SK-N-SH (cell line): ENCODE measurements around the gene PCED1B. TPM values are rescaled to one million over a fixed set of nuclear protein-coding genes. Genes with fewer than 3 reads are reported as not detected.

Experiments used
- CTCF ChIA-PET: fragments of 300-600, 350-600 bp; formaldehyde crosslinking; extraction: SDS; loops from one replicate; lab custom pipeline; 2021; lab: Yijun Ruan, JAX
- POLR2A ChIA-PET: fragments of 350-600 bp; sonication (Branson Sonifier 250); formaldehyde crosslinking; extraction: SDS; loops from one replicate; lab custom pipeline; 2020; ENCODE audit warnings: antibody characterized with exemption, inconsistent platforms; lab: Yijun Ruan, JAX
- DNase-seq: peaks from one replicate; pipeline ENCODE4 v3.0.0; 2012
- H2AFZ ChIP-seq: fragments of 200-600 bp; sonication (generic); 2 replicates; pipeline ENCODE4 v1.8.1; 2016; ENCODE audit warnings: antibody characterized with exemption, mild to moderate bottlenecking, low read depth
- H3F3A ChIP-seq: fragments of 200-600 bp; sonication (generic); replicated peaks from 2 replicates; pipeline ENCODE3; 2016; ENCODE audit warnings: antibody characterized with exemption, mild to moderate bottlenecking; ENCODE audit not compliant: insufficient read depth
- H3K27ac ChIP-seq, 2 experiments: fragments of 200-500 bp in 1 of 2; fragments of 200-600 bp in 1 of 2; sonication (Bioruptor generic) in 1 of 2; sonication (generic), shearing (Covaris generic) in 1 of 2; 2 replicates each; pipeline versions ENCODE4 v1.5.1 to v1.6.1; 2014 to 2016; ENCODE audit warnings: low read depth in 2 of 2, inconsistent platforms in 1 of 2, low read length in 1 of 2, mild to moderate bottlenecking in 1 of 2, mixed read lengths in 1 of 2
- H3K27me3 ChIP-seq: fragments of 200-600 bp; sonication (generic), shearing (Covaris generic); 2 replicates; pipeline ENCODE4 v1.6.1; 2016; ENCODE audit warnings: mixed run types; ENCODE audit not compliant: insufficient read depth
- H3K36me3 ChIP-seq, 2 experiments: fragments of 200-500 bp in 1 of 2; fragments of 200-600 bp in 1 of 2; sonication (Bioruptor generic) in 1 of 2; sonication (generic) in 1 of 2; replicated peaks in 1 of 2; 2 replicates each; pipeline versions ENCODE3 to v1.5.1; 2014 to 2016; ENCODE audit warnings: low read length in 1 of 2, mild to moderate bottlenecking in 1 of 2; ENCODE audit not compliant: insufficient read depth in 2 of 2, control insufficient read depth in 1 of 2
- H3K4me1 ChIP-seq, 2 experiments: fragments of 200-500 bp in 1 of 2; fragments of 200-600 bp in 1 of 2; sonication (Bioruptor generic) in 1 of 2; sonication (generic), shearing (Covaris generic) in 1 of 2; 2 replicates each; pipeline versions ENCODE4 v1.5.1 to v1.6.1; 2014 to 2016; ENCODE audit warnings: low read depth in 1 of 2, low read length in 1 of 2, mixed run types in 1 of 2; ENCODE audit not compliant: insufficient read depth in 2 of 2, control insufficient read depth in 1 of 2
- H3K4me2 ChIP-seq: fragments of 200-600 bp; sonication (generic), shearing (Covaris generic); 2 replicates; pipeline ENCODE4 v1.6.1; 2017; ENCODE audit warnings: mixed run types
- H3K4me3 ChIP-seq, 2 experiments: fragments of 200-500 bp in 1 of 2; fragments of 200-600 bp in 1 of 2; sonication (Bioruptor generic) in 1 of 2; sonication (generic), shearing (Covaris generic) in 1 of 2; 2 replicates each; pipeline versions ENCODE4 v1.5.1 to v1.8.1; 2014 to 2016; ENCODE audit warnings: low read depth in 2 of 2, inconsistent platforms in 1 of 2, low read length in 1 of 2, mild to moderate bottlenecking in 1 of 2, mixed read lengths in 1 of 2, moderate library complexity in 1 of 2
- H3K79me2 ChIP-seq: fragments of 200-600 bp; sonication (generic); 2 replicates; pipeline ENCODE4 v1.8.1; 2017; ENCODE audit warnings: mild to moderate bottlenecking; ENCODE audit not compliant: insufficient read depth
- H3K9ac ChIP-seq: fragments of 200-600 bp; sonication (generic); 2 replicates; pipeline ENCODE4 v1.6.1; 2017; ENCODE audit warnings: mixed run types
- H3K9me2 ChIP-seq: fragments of 200-600 bp; sonication (generic); 2 replicates; pipeline ENCODE4 v1.6.1; 2017; ENCODE audit warnings: mixed run types
- H3K9me3 ChIP-seq: fragments of 200-600 bp; sonication (generic); 2 replicates; pipeline ENCODE4 v1.6.1; 2017; ENCODE audit warnings: mixed run types, mild to moderate bottlenecking, moderate library complexity
- H4K20me1 ChIP-seq: fragments of 200-600 bp; sonication (generic); 2 replicates; pipeline ENCODE4 v1.6.1; 2017; ENCODE audit warnings: mild to moderate bottlenecking, mixed run types; ENCODE audit not compliant: insufficient read depth
- CHD2 ChIP-seq: fragments of 150-350 bp; IDR thresholded peaks from 2 replicates; pipeline ENCODE4 v1.6.1; 2018; ENCODE audit warnings: low read length; ENCODE audit not compliant: partially characterized antibody
- EP300 ChIP-seq, 2 experiments: IDR thresholded peaks; 2 replicates each; pipeline versions ENCODE4 v1.4.0 to v1.6.1; 2012; ENCODE audit warnings: borderline replicate concordance in 1 of 2, low read depth in 1 of 2, low read length in 1 of 2
- FOXJ3 ChIP-seq: sonication (generic); formaldehyde crosslinking; IDR thresholded peaks from 2 replicates; pipeline ENCODE4 v1.5.1; 2020; ENCODE audit warnings: mild to moderate bottlenecking, missing genetic modification reagents
- FOXM1 ChIP-seq: IDR thresholded peaks from 2 replicates; pipeline ENCODE4 v1.4.0; 2012; ENCODE audit warnings: low read depth, mild to moderate bottlenecking
- NFIC ChIP-seq: IDR thresholded peaks from 2 replicates; pipeline ENCODE4 v1.4.0; 2012; ENCODE audit warnings: borderline replicate concordance
- PBX3 ChIP-seq: IDR thresholded peaks from 2 replicates; pipeline ENCODE4; 2012
- RFX5 ChIP-seq: IDR thresholded peaks from 2 replicates; pipeline ENCODE4 v1.6.1; 2012; ENCODE audit warnings: mild to moderate bottlenecking, improper control_type of control experiment, low read length
- SIN3A ChIP-seq: IDR thresholded peaks from 2 replicates; pipeline ENCODE4 v1.6.1; 2012; ENCODE audit warnings: low read depth, mild to moderate bottlenecking, low read length, moderate library complexity, borderline replicate concordance
- SMC3 ChIP-seq: IDR thresholded peaks from 2 replicates; pipeline ENCODE4 v1.6.1; 2012; ENCODE audit warnings: low read depth, low read length, improper control_type of control experiment
- TCF12 ChIP-seq: IDR thresholded peaks from 2 replicates; pipeline ENCODE4 v1.4.0; 2012
- TEAD4 ChIP-seq: IDR thresholded peaks from 2 replicates; pipeline ENCODE4 v1.4.0; 2012; ENCODE audit warnings: mild to moderate bottlenecking, borderline replicate concordance; ENCODE audit not compliant: insufficient read depth
- ZBTB33 ChIP-seq: IDR thresholded peaks from 2 replicates; pipeline ENCODE4 v1.4.0; 2012; ENCODE audit warnings: low read depth, borderline replicate concordance
- WGBS: methylation state at CpG from one replicate; pipeline ENCODE4 v1.1.6; 2017; ENCODE audit warnings: low lambda C conversion rate; 5-methylcytosine and 5-hydroxymethylcytosine counted together
- polyA plus RNA-seq, 3 experiments: library from polyadenylated mRNA; depleted of rRNA; stranded (reverse); fragments of >200 nt; gene quantifications; 2 replicates each; pipeline ENCODE4 v1.2.3, GENCODE V29; 2012
- TF ChIP-seq, protein P1 (sequence below): IDR thresholded peaks from 2 replicates; pipeline ENCODE4 v1.4.0; 2012; ENCODE audit warnings: low read depth

The PCED1B gene
- polyA plus RNA-seq, 1 of the 3 experiments (the other 2 are of a cell fraction): 0.21 TPM

DNA sequence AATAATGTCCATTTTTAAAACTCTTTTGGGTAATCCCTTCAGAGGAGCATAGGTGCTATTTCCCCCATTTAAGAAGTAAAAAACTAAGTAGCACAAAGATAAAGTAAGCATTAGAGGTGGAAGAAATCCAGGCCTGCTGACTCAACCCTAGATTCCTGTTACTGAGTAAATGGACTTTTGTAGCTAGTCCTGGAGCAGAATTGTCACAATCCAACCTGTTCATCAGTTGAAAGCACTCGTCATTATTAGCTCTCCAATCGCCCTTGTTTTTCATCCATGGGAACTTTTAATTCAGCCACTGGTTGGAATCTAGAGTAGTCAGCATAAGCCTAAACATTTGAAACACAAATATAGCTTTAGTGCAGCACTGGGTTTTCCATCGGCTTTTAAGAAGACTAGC is 139.8 kb downstream of the PCED1B start:
- H3K36me3 ChIP-seq: no peaks in the 10 kb centered on the region
- POLR2A ChIA-PET: no interaction called here

DNA sequence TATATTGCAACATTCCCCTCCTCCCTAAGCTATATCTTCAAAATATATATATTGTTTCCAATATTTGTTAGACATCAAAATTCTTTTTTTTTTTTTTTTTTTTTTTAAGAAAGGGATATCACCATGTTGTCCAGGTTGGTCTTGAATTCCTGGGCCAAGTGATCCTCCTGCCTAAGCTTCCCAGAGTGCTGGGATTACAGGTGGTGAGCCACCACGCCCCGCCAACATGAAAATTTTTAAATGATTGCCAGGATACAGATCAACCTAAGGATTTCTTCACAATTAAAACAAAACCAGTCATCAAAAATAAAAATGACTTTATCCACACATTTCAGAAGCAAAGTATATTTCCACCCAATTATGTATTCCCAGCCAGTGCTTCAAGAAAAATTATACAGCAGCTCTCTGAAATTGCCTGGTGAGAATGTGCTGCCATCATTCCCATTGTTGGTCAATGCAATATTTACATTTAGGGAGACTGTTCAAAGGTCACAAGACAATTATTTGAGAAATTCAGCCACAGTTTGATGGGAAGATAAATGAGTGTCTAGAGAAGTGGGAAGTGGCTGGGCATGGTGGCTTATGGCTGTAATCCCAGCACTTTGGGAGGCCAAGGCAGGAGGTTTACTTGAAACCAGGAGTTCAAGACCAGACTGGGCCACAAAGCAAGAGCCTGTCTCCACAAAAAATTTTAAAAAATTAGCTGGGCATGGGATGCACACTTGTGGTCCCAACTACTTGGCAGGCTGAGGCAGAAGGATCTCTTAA is 142.0 kb downstream of the PCED1B start:
- Histone ChIP-seq H3K4me1 (no peaks in the 10 kb centered on the region), H3K9ac (no peak overlapping the region), H3F3A (no peaks in the 10 kb centered on the region), H3K9me2 (no peaks in the 10 kb centered on the region), H3K9me3 (no peaks in the 10 kb centered on the region), H3K4me2 (no peak overlapping the region), H4K20me1 (no peaks in the 10 kb centered on the region), H3K79me2 (no peaks in the 10 kb centered on the region), H3K27me3 (peaks cover 22% of the 10 kb centered on the region; the same call in 1 of the 2 replicates), H3K36me3 (no peaks in the 10 kb centered on the region), H3K4me3 (no peak overlapping the region), H3K27ac (no peak overlapping the region), H2AFZ (no peak overlapping the region)
- POLR2A ChIA-PET: no interaction called here
- CTCF ChIA-PET: no interaction called here
- TF ChIP-seq ZBTB33: no peak
- TF ChIP-seq CHD2: no peak
- no peak for TF ChIP-seq NFIC
- no peak for TF ChIP-seq PBX3
- no peak for TF ChIP-seq RFX5
- WGBS: 12% methylated on average over 2 of the region's 2 CpGs
- no peak for DNase-seq

More for the DNA sequence above, 139.8 kb downstream of the PCED1B start:
- DNase-seq: no peak
- Histone ChIP-seq H3F3A (no peaks in the 10 kb centered on the region), H3K4me2 (no peak overlapping the region), H2AFZ (no peak overlapping the region), H3K27me3 (peaks cover 19% of the 10 kb centered on the region; the same call in 1 of the 2 replicates), H3K79me2 (no peaks in the 10 kb centered on the region), H3K4me1 (no peaks in the 10 kb centered on the region), H3K9me2 (no peaks in the 10 kb centered on the region), H3K27ac (no peak overlapping the region), H3K9ac (no peak overlapping the region), H3K9me3 (no peaks in the 10 kb centered on the region), H4K20me1 (no peaks in the 10 kb centered on the region), H3K4me3 (no peak overlapping the region)
- CTCF ChIA-PET: no interaction called here
- 8% methylated on average over 3 of the region's 3 CpGs for WGBS
- TF ChIP-seq SIN3A (no peak), EP300 (IDR thresholded peaks at IDR 0.05; ENCODE audit: borderline replicate concordance in 1 of 2, low read depth in 1 of 2, low read length in 1 of 2) (no peak), TEAD4 (no peak), SMC3 (no peak), FOXJ3 (CRISPR knock-in tag) (no peak), TCF12 (no peak), FOXM1 (no peak)
- TF ChIP-seq, protein P1, sequence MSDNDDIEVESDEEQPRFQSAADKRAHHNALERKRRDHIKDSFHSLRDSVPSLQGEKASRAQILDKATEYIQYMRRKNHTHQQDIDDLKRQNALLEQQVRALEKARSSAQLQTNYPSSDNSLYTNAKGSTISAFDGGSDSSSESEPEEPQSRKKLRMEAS: no peak
- TF ChIP-seq, all 33 proteins: peak for 0
